ENCODE measurements around the gene MROH9. TPM values are rescaled to one million over a fixed set of nuclear protein-coding genes. Genes with fewer than 3 reads are reported as not detected.

Gene MROH9
- total RNA-seq, result not detected in 2 replicates

GRCh38 chr1:170935231-170935630 is at the start of gene MROH9:
MROH9 (plus strand) TSS chr1:170935534; CDS start chr1:170945557, 10,023 bp downstream.

GRCh38 chr1:171090604-171091003 is 155.3 kb downstream of the MROH9 start, which contains the start of gene FMO3:
FMO3 (plus strand) TSS chr1:171090905; CDS start chr1:171092659, 1,754 bp downstream.

Small RNAs within 50 kb of the gene (small RNA-seq; reads per million reads assigned to genes)
- not detected for gene MIR1295A

Other genes with a start within 250 kb of the MROH9 start
- not detected in 2 replicates for gene FMO3, start 155.4 kb downstream of the MROH9 start, total RNA-seq
- under 0.01 TPM in 1 of 2 replicates, not detected in the other for gene FMO2, start 249.8 kb downstream of the MROH9 start, total RNA-seq